ENCODE results near the gene GADD45B. TPM values are rescaled to one million over a fixed set of nuclear protein-coding genes. Genes with fewer than 3 reads are reported as not detected.
"Not testable (repeated sequence)": the region's sequence is repeated elsewhere in the genome, so short reads cannot be mapped to it uniquely, and the experiment has no call there.

The GADD45B gene
- total RNA-seq, 2 donors from 2014 or later: 84.4 to 84.5 TPM

DNA sequence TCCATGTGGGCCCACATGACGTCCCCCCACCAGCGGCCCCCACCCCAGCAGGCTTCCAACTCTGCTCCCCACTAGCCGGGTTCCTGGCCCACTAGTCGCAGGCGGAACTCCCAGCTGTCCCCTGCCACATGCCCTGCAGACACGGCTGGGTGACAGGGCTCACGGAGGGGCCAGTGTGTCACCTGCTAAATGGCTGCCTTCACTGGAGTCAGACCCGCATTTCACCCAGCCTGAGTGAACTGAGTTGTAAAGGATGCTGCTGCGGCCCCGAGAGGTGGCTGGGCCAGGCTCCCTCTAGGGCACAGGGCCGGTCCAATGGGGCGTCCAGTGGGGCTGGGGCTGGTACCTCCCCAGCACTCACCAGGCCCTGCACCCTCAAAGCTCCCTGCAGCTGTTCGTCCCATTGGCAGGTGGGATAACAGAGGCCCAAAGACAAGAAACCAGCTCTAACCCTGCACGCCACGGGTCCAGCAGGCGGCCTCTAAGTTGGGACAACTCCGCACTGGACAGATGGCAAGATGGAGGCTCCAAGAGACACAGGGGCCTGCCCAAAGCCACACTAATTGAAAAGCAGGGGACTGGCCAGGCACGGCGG, 22.4 kb upstream of the GADD45B start:
- peaks cover 38% of the 10 kb centered on the region for H3K4me1 Mint-ChIP-seq (ENCODE audit: low read depth)
- ATAC-seq (replicated peaks in 1 of 2): no peak
- peak overlapping the region in 1 of 2 donors; percentile 12 for H3K4me3 Mint-ChIP-seq
- H3K27ac Mint-ChIP-seq: no peak overlapping the region
- H3K27me3 Mint-ChIP-seq (ENCODE audit: low read depth): no peaks in the 10 kb centered on the region
- peaks cover 0 to 8% of the 10 kb centered on the region in 2 donors for H3K36me3 Mint-ChIP-seq (ENCODE audit: insufficient read depth in 2 of 2)
- no peak for DNase-seq
- no peaks in the 10 kb centered on the region for H3K9me3 Mint-ChIP-seq

DNA sequence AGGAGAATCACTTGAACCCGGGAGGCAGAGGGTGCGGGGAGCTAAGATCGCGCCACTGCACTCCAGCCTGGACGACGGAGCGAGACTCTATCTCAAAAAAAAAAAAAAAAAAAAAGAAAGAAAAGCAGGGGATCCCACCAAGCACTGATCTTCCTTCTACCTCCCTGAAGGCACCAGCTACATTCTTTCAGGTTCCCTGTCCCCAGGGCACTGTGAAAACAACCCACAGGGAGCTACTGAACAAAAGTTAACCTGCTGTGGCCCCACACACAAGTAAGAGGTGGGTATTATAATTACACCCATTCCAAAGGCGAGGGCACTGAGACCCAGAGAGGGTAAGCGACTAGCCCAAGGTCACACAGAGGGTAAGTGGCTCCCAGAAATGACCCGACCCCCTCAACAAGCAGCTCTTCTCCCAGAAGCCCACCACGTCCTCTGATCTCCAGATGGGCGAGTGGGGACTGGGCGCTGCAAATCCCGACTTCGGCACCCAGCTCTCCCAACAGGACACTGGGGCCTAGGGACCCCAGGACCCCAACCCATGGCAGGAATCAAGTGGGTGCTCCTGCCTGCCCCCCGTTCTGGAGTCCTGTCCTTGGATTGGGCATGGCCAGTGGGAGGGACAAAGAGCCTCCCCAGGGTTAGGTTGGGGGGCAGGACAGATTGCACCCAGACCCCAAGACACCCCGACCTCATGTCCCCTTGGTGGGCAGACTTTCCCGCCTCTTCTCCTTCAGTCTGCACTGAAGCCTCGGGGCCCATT, 21.5 kb upstream of the GADD45B start:
- ATAC-seq (replicated peaks in 1 of 2) (no peak), DNase-seq (no peak)
- Mint-ChIP-seq H3K9me3 (no peaks in the 10 kb centered on the region), H3K4me3 (peak overlapping the region; percentile 78 to 84), H3K36me3 (ENCODE audit: insufficient read depth in 2 of 2) (peaks cover 0 to 8% of the 10 kb centered on the region in 2 donors), H3K4me1 (ENCODE audit: low read depth) (peaks cover 31% of the 10 kb centered on the region), H3K27me3 (ENCODE audit: low read depth) (no peaks in the 10 kb centered on the region), H3K27ac (no peak overlapping the region)

- Mint-ChIP-seq H3K27me3 (ENCODE audit: low read depth) (no peaks in the 10 kb centered on the region), H3K9me3 (no peaks in the 10 kb centered on the region), H3K36me3 (ENCODE audit: insufficient read depth in 2 of 2) (peaks cover 0 to 6% of the 10 kb centered on the region in 2 donors), H3K4me3 (peak overlapping the region; percentile 78 to 84), H3K4me1 (ENCODE audit: low read depth) (peaks cover 31% of the 10 kb centered on the region), H3K27ac (peak overlapping the region; percentile 8)
- no peak for DNase-seq
- no peak for ATAC-seq (replicated peaks in 1 of 2)
These were observed 20.7 kb upstream of the GADD45B start for GRCh38 chr19:2454962-2455850.

GRCh38 chr19:2455851-2456570, 19.9 kb upstream of the GADD45B start:
- peaks cover 0 to 6% of the 10 kb centered on the region in 2 donors for H3K36me3 Mint-ChIP-seq (ENCODE audit: insufficient read depth in 2 of 2)
- no peaks in the 10 kb centered on the region for H3K27me3 Mint-ChIP-seq (ENCODE audit: low read depth)
- peak overlapping the region; percentile 65 for H3K27ac Mint-ChIP-seq
- peak; percentile 60 to 68 for DNase-seq
- ATAC-seq (replicated peaks in 1 of 2): peak; percentile 34 to 49
- H3K4me3 Mint-ChIP-seq: peak overlapping the region; percentile 78 to 84
- peaks cover 33% of the 10 kb centered on the region for H3K4me1 Mint-ChIP-seq (ENCODE audit: low read depth)
- H3K9me3 Mint-ChIP-seq: no peaks in the 10 kb centered on the region

DNA sequence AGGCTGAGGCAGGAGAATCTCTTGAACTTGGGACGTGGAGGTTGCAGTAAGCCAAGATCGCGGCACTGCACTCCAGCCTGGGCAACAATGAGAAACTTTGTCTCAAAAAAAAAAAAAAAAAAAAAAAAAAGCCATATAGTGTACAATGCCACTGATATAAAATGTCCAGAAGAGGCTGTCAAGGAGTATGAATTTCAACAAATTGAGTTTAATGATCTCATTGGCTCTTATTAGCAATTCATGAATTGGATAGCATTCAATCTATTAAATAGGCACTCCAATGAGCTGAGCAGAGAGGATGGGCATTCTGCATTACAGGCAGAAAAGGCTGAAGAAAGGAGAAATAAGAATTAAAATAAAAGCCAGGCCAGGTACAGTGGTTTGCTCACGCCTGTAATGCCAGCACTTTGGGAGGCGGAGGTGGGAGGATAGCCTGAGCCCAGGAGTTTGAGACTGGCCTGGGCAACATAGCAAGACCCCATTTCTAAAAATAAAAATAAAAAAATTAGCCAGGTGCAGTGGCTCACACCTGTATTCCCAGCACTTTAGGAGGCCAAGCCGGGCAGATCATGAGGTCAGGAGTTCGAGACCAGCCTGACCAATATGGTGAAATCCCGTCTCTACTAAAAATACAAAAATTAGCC, 18.4 kb upstream of the GADD45B start:
- DNase-seq: no peak
- Mint-ChIP-seq H3K4me1 (ENCODE audit: low read depth) (peaks cover 41% of the 10 kb centered on the region), H3K27me3 (ENCODE audit: low read depth) (no peaks in the 10 kb centered on the region), H3K27ac (peak overlapping the region; percentile 68), H3K9me3 (no peaks in the 10 kb centered on the region), H3K4me3 (peak overlapping the region; percentile 83 to 86), H3K36me3 (ENCODE audit: insufficient read depth in 2 of 2) (peaks cover 2 to 6% of the 10 kb centered on the region in 2 donors)
- ATAC-seq (replicated peaks in 1 of 2): no peak

DNA sequence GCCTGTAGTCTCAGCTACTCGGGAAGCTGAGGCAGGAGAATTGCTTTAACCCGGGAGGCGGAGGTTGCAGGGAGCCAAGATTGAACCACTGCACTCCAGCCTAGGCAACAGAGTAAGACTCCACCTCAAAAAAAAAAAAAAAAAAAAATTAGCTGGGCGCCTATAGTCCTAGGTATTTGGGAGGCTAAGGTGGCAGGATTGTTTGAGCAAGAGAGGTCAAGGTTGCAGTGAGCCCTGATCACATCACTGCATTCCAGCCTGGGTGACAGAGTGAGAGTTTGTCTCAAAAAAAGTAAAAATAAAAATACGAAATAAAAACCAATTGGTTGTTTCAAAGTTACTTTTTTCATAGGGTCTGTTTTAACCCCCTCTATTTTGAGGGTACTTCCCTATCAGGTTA, 17.9 kb upstream of the GADD45B start:
- Mint-ChIP-seq H3K36me3 (ENCODE audit: insufficient read depth in 2 of 2) (peaks cover 2 to 6% of the 10 kb centered on the region in 2 donors), H3K4me1 (ENCODE audit: low read depth) (peaks cover 40% of the 10 kb centered on the region), H3K9me3 (no peaks in the 10 kb centered on the region), H3K27me3 (ENCODE audit: low read depth) (no peaks in the 10 kb centered on the region), H3K27ac (no peak overlapping the region), H3K4me3 (no peak overlapping the region)
- no peak for ATAC-seq (replicated peaks in 1 of 2)
- no peak for DNase-seq

GRCh38 chr19:2458776-2459175, 17.2 kb upstream of the GADD45B start:
- not testable (repeated sequence) for H3K4me3 Mint-ChIP-seq; H3K9me3 Mint-ChIP-seq; DNase-seq; H3K36me3 Mint-ChIP-seq (ENCODE audit: insufficient read depth in 2 of 2); H3K27ac Mint-ChIP-seq; H3K27me3 Mint-ChIP-seq (ENCODE audit: low read depth); ATAC-seq (replicated peaks in 1 of 2)
- H3K4me1 Mint-ChIP-seq (ENCODE audit: low read depth): peaks cover 39% of the 10 kb centered on the region

- Mint-ChIP-seq H3K27ac (no peak overlapping the region), H3K4me1 (ENCODE audit: low read depth) (peaks cover 27% of the 10 kb centered on the region), H3K36me3 (ENCODE audit: insufficient read depth in 2 of 2) (peaks cover 2 to 5% of the 10 kb centered on the region in 2 donors), H3K4me3 (no peak overlapping the region), H3K9me3 (no peaks in the 10 kb centered on the region), H3K27me3 (ENCODE audit: low read depth) (no peaks in the 10 kb centered on the region)
- no peak for ATAC-seq (replicated peaks in 1 of 2)
- no peak for DNase-seq
These were observed 15.7 kb upstream of the GADD45B start for GRCh38 chr19:2460245-2460644.

GRCh38 chr19:2461751-2462634, 13.9 kb upstream of the GADD45B start:
- H3K4me3 Mint-ChIP-seq: peak overlapping the region; percentile 93 to 96

GRCh38 chr19:2462635-2463421, 13.1 kb upstream of the GADD45B start:
- Mint-ChIP-seq H3K27me3 (ENCODE audit: low read depth) (no peaks in the 10 kb centered on the region), H3K4me1 (ENCODE audit: low read depth) (peaks cover 15% of the 10 kb centered on the region), H3K4me3 (peak overlapping the region; percentile 93 to 96), H3K27ac (no peak overlapping the region), H3K9me3 (no peaks in the 10 kb centered on the region), H3K36me3 (ENCODE audit: insufficient read depth in 2 of 2) (peaks cover 0 to 2% of the 10 kb centered on the region in 2 donors)
- no peak for ATAC-seq (replicated peaks in 1 of 2)
- no peak for DNase-seq

More at GRCh38 chr19:2461751-2462634, 13.9 kb upstream of the GADD45B start:
- Mint-ChIP-seq H3K27ac (peak overlapping the region; percentile 51), H3K36me3 (ENCODE audit: insufficient read depth in 2 of 2) (peaks cover 2 to 4% of the 10 kb centered on the region in 2 donors), H3K9me3 (no peaks in the 10 kb centered on the region), H3K27me3 (ENCODE audit: low read depth) (no peaks in the 10 kb centered on the region), H3K4me1 (ENCODE audit: low read depth) (peaks cover 22% of the 10 kb centered on the region)
- ATAC-seq (replicated peaks in 1 of 2) (peak; percentile 81 to 85), DNase-seq (peak; percentile 71 to 81)

DNA sequence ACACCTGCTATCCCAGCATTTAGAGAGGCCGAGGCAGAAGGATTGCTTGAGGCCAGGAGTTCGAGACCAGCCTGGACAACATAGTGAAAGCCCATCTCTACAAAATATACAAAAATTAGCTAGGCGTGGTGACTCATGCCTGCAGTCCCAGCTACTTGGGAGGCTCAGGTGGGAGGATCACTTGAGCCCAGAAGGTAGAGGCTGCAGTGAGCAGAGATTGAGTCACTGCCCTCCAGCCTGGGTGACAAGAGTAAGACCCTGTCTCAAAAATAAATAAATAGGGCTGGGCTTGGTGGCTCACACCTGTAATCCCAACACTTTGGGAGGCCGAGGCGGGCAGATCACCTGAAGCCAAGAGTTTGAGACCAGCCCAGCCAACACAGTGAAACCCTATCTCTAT, 12.2 kb upstream of the GADD45B start:
- not testable (repeated sequence) for H3K27ac Mint-ChIP-seq; H3K36me3 Mint-ChIP-seq (ENCODE audit: insufficient read depth in 2 of 2); H3K9me3 Mint-ChIP-seq; H3K27me3 Mint-ChIP-seq (ENCODE audit: low read depth); DNase-seq; ATAC-seq (replicated peaks in 1 of 2)
- peak overlapping the region in 1 of 2 donors; percentile 27 for H3K4me3 Mint-ChIP-seq
- H3K4me1 Mint-ChIP-seq (ENCODE audit: low read depth): peaks cover 15% of the 10 kb centered on the region

Data from activated T-cell treated with anti-CD3 and anti-CD28 coated beads, Interleukin-2, amount 50 U/mL, for 72 hours (primary cell).